Panc1 (cell line): ENCODE data around the gene RPL10A. TPM values are rescaled to one million over a fixed set of nuclear protein-coding genes. Genes with fewer than 3 reads are reported as not detected.
A peak's percentile ranks its signal among the peaks of the same experiment; 100 is the strongest.

Experiments used
- ATAC-seq: fragments of 200-7000 bp; cut with Tn5 transposase; 2 replicates; pipeline ENCODE4 v1.9.1; 2020; ENCODE audit warnings: mild to moderate bottlenecking, moderate library complexity
- BruUV-seq: library from RNA; stranded (reverse); fragments of 400-500 nt; replicated peaks from 2 replicates; lab custom pipeline; 2021; lab: Mats Ljungman, UMichigan
- CTCF ChIA-PET: fragments of 300-600 bp; sonication (Branson Sonifier 250); formaldehyde crosslinking; loops from one replicate; lab custom pipeline; 2022; ENCODE audit warnings: antibody characterized with exemption; lab: Charles Lee
- POLR2A ChIA-PET: fragments of 300-600 bp; sonication (Branson Sonifier 250); formaldehyde crosslinking; loops from one replicate; lab custom pipeline; 2022; ENCODE audit warnings: antibody characterized with exemption; lab: Charles Lee
- DNase-seq: peaks from one replicate; pipeline ENCODE4 v3.0.0-alpha.2; 2010; ENCODE audit warnings: low read depth, low spot score
- H3K27ac ChIP-seq: 2 replicates; pipeline ENCODE4 v1.5.1; 2011; ENCODE audit warnings: mild to moderate bottlenecking, low read length, inconsistent platforms
- H3K27me3 ChIP-seq: fragments of 200-500 bp; sonication (Bioruptor generic); 2 replicates; pipeline ENCODE4 v1.6.0; 2014; ENCODE audit warnings: low read length, inconsistent platforms; ENCODE audit not compliant: control insufficient read depth, insufficient read depth
- H3K36me3 ChIP-seq: fragments of 200-500 bp; sonication (Bioruptor generic); 2 replicates; pipeline ENCODE4 v1.5.1; 2014; ENCODE audit warnings: inconsistent platforms, mild to moderate bottlenecking, low read length, moderate library complexity; ENCODE audit not compliant: control insufficient read depth, insufficient read depth
- H3K4me1 ChIP-seq: 2 replicates; pipeline ENCODE4 v1.5.1; 2011; ENCODE audit warnings: inconsistent platforms, mild to moderate bottlenecking, low read length, moderate library complexity; ENCODE audit not compliant: control insufficient read depth, insufficient read depth
- H3K4me3 ChIP-seq, 2 experiments: 2 replicates each; pipeline ENCODE4 v1.5.1; 2011 to 2012; ENCODE audit warnings: low read depth in 2 of 2, low read length in 2 of 2, mild to moderate bottlenecking in 2 of 2, inconsistent platforms in 1 of 2, moderate library complexity in 1 of 2
- H3K9me3 ChIP-seq: fragments of 200-500 bp; sonication (Bioruptor generic); 2 replicates; pipeline ENCODE4 v1.5.1; 2014; ENCODE audit warnings: low read depth, mild to moderate bottlenecking, inconsistent platforms, low read length, moderate library complexity; ENCODE audit not compliant: control insufficient read depth, insufficient read depth
- CTCF ChIP-seq: fragments of 450-650 bp; IDR thresholded peaks from 2 replicates; pipeline ENCODE4 v1.5.1; 2017; ENCODE audit warnings: mild to moderate bottlenecking
- POLR2AphosphoS5 ChIP-seq: IDR thresholded peaks from 2 replicates; pipeline ENCODE4 v1.6.1; 2012; ENCODE audit warnings: mild to moderate bottlenecking, low read depth, low read length, moderate library complexity
- REST ChIP-seq, 2 experiments: IDR thresholded peaks; 2 replicates each; pipeline ENCODE4 v1.6.1; 2011 to 2012; ENCODE audit warnings: low read depth in 2 of 2, control low read depth in 1 of 2, low read length in 1 of 2, mild to moderate bottlenecking in 1 of 2, moderate library complexity in 1 of 2; ENCODE audit not compliant: insufficient read depth in 1 of 2
- SIN3A ChIP-seq: IDR thresholded peaks from 2 replicates; pipeline ENCODE4 v1.6.1; 2012; ENCODE audit warnings: low read depth, mild to moderate bottlenecking, low read length, moderate library complexity, borderline replicate concordance; ENCODE audit not compliant: insufficient read depth
- TCF7L2 ChIP-seq: IDR thresholded peaks from 2 replicates; pipeline ENCODE4 v1.6.1; 2011; ENCODE audit warnings: mild to moderate bottlenecking, low read depth, low read length, inconsistent platforms
- in situ Hi-C: cut with HindIII; loops from 2 replicates; pipeline ENCODE4 v1.10.0; 2016; ENCODE audit warnings: low sequenced_read_pairs, low pct_unique_long_range_greater_than_20kb
- intact Hi-C: fragments of 100-400 bp; cut with micrococcal nuclease; formaldehyde crosslinking; loops from one replicate; pipeline ENCODE4 v1.10.0; 2022; ENCODE audit not compliant: unreplicated experiment
- total RNA-seq: library from RNA; stranded (reverse); gene quantifications from one replicate; pipeline ENCODE4 v1.2.1, GENCODE V29; 2021; ENCODE audit not compliant: unreplicated experiment

Gene RPL10A
- total RNA-seq, 1 experiment from 2014 or later, result 732 TPM

- DNase-seq (no peak), ATAC-seq (no peak)
- ChIA-PET POLR2A (no interaction called here), CTCF (no interaction called here)
- Histone ChIP-seq H3K27ac (0 out of 2 replicates have a peak overlapping the region, but pooled peaks have one; percentile 48), H3K4me3 (no peak overlapping the region), H3K27me3 (no peaks in the 10 kb centered on the region), H3K9me3 (no peaks in the 10 kb centered on the region), H3K4me1 (peaks cover 36% of the 10 kb centered on the region), H3K36me3 (no peaks in the 10 kb centered on the region)
- in situ Hi-C loops (no loop called here), intact Hi-C loops (no loop called here)
- TF ChIP-seq SIN3A (no peak), CTCF (no peak), REST (IDR thresholded peaks at IDR 0.05; ENCODE audit: insufficient read depth in 1 of 2, low read depth in 2 of 2, low read length in 1 of 2) (no peak), TCF7L2 (no peak), POLR2AphosphoS5 (no peak)
- no TSS peak for BruUV-seq
These were observed 20.3 kb downstream of the RPL10A start for GRCh38 chr6:35488517-35488862.

- in situ Hi-C loops, result no loop called here
- Histone ChIP-seq H3K4me1 (peaks cover 36% of the 10 kb centered on the region), H3K4me3 (no peak overlapping the region), H3K9me3 (no peaks in the 10 kb centered on the region), H3K27ac (no peak overlapping the region), H3K36me3 (no peaks in the 10 kb centered on the region), H3K27me3 (no peaks in the 10 kb centered on the region)
- DNase-seq (no peak), ATAC-seq (no peak)
- CTCF ChIA-PET, result no interaction called here
- BruUV-seq, result no TSS peak
- intact Hi-C loops, result no loop called here
- no peak for TF ChIP-seq SIN3A
- TF ChIP-seq TCF7L2, result no peak
- no peak for TF ChIP-seq REST (IDR thresholded peaks at IDR 0.05; ENCODE audit: insufficient read depth in 1 of 2, low read depth in 2 of 2, low read length in 1 of 2)
- TF ChIP-seq CTCF, result no peak
- no peak for TF ChIP-seq POLR2AphosphoS5
- POLR2A ChIA-PET, result no interaction called here
These were observed 20.9 kb downstream of the RPL10A start for GRCh38 chr6:35489066-35489465.
